B cell (primary cell): ENCODE data around the gene GPN1. TPM values are rescaled to one million over a fixed set of nuclear protein-coding genes. Genes with fewer than 3 reads are reported as not detected.
A peak's percentile ranks its signal among the peaks of the same experiment; 100 is the strongest.

Experiments used
- ATAC-seq: fragments of 200-7000 bp; cut with Tn5 transposase; one replicate; pipeline ENCODE4 v1.10.0; 2021; ENCODE audit warnings: low read depth, mild to moderate bottlenecking, moderate number of reproducible peaks, moderate library complexity
- CTCF ChIA-PET: fragments of 350-600 bp; sonication (Branson Sonifier 250); formaldehyde crosslinking; loops from one replicate; lab custom pipeline; 2021; ENCODE audit warnings: antibody characterized with exemption, inconsistent platforms; lab: Charles Lee
- POLR2A ChIA-PET: fragments of 350-600 bp; sonication (Branson Sonifier 250); formaldehyde crosslinking; loops from one replicate; lab custom pipeline; 2021; ENCODE audit warnings: antibody characterized with exemption; lab: Charles Lee
- DNase-seq: peaks from one replicate; pipeline ENCODE4 v3.0.0; 2013
- H2AFZ ChIP-seq: 2 replicates; pipeline ENCODE4 v1.6.1; 2012; ENCODE audit warnings: mild to moderate bottlenecking, low read depth, low read length; ENCODE audit not compliant: insufficient read depth, poor library complexity, severe bottlenecking
- H3K27ac ChIP-seq, 2 donors: 1 replicate in 1 of 2; 2 replicates in 1 of 2; pipeline ENCODE4 v1.5.1; 2012 to 2013; ENCODE audit warnings: low read length in 2 of 2, mild to moderate bottlenecking in 2 of 2, moderate library complexity in 1 of 2
- H3K27me3 ChIP-seq, 4 experiments: fragments of 200-600 bp in 1 of 4; sonication (generic) in 1 of 4; replicated peaks in 1 of 4; 1 replicate in 2 of 4; 2 replicates in 2 of 4; pipeline versions ENCODE4 v1.6.1 to v1.7.0; 2013 to 2016; ENCODE audit warnings: low read length in 3 of 4, mild to moderate bottlenecking in 2 of 4, mixed read lengths in 1 of 4, moderate library complexity in 1 of 4; ENCODE audit not compliant: insufficient read depth in 4 of 4, control insufficient read depth in 3 of 4; ENCODE audit errors: control extremely low read depth in 1 of 4
- H3K36me3 ChIP-seq, 2 experiments: replicated peaks in 1 of 2; 1 replicate in 1 of 2; 2 replicates in 1 of 2; pipeline versions ENCODE4 v1.6.1 to v1.7.1; 2013; ENCODE audit warnings: low read length in 1 of 2; ENCODE audit not compliant: insufficient read depth in 2 of 2, control insufficient read depth in 1 of 2; ENCODE audit errors: control extremely low read depth in 1 of 2, extremely low read depth in 1 of 2
- H3K4me1 ChIP-seq, 2 donors: fragments of 200-600 bp in 1 of 2; sonication (generic) in 1 of 2; 1 replicate in 1 of 2; 2 replicates in 1 of 2; pipeline versions ENCODE4 v1.5.1 to v1.6.1; 2013 to 2017; ENCODE audit warnings: low read length in 2 of 2; ENCODE audit not compliant: control insufficient read depth in 2 of 2, insufficient read depth in 2 of 2
- H3K4me2 ChIP-seq: replicated peaks from 2 replicates; pipeline ENCODE3; 2012; ENCODE audit warnings: mild to moderate bottlenecking, low read depth, low read length; ENCODE audit not compliant: poor library complexity, severe bottlenecking
- H3K4me3 ChIP-seq, 5 experiments: fragments of 200-600 bp in 1 of 5; sonication (generic) in 1 of 5; 1 replicate in 3 of 5; 2 replicates in 2 of 5; pipeline versions ENCODE4 v1.5.1 to v1.7.0; 2011 to 2016; ENCODE audit warnings: low read length in 4 of 5, mild to moderate bottlenecking in 4 of 5, low read depth in 2 of 5, control low read depth in 1 of 5, moderate library complexity in 1 of 5; ENCODE audit not compliant: insufficient read depth in 1 of 5; ENCODE audit errors: control extremely low read depth in 1 of 5, extremely low read depth in 1 of 5
- H3K79me2 ChIP-seq: fragments of 200-600 bp; sonication (generic); one replicate; pipeline ENCODE4 v1.6.0; 2016; ENCODE audit warnings: low read length; ENCODE audit not compliant: control insufficient read depth, insufficient read depth
- H3K9ac ChIP-seq: fragments of 200-600 bp; sonication (generic); 2 replicates; pipeline ENCODE4 v1.6.1; 2017; ENCODE audit warnings: mild to moderate bottlenecking, low read length, moderate library complexity
- H3K9me3 ChIP-seq, 3 donors: one replicate each; pipeline versions ENCODE4 v1.6.1 to v1.7.1; 2013; ENCODE audit warnings: low read length in 2 of 3; ENCODE audit not compliant: control insufficient read depth in 2 of 3, insufficient read depth in 1 of 3; ENCODE audit errors: control extremely low read depth in 1 of 3
- H4K20me1 ChIP-seq: 2 replicates; pipeline ENCODE4 v1.6.0; 2012; ENCODE audit warnings: mild to moderate bottlenecking, low read length; ENCODE audit not compliant: insufficient read depth, control insufficient read depth, poor library complexity, severe bottlenecking
- H3K27ac Mint-ChIP-seq: one replicate; pipeline ENCODE4 v1.8.0; 2021; ENCODE audit warnings: mixed read lengths
- H3K27me3 Mint-ChIP-seq: one replicate; pipeline ENCODE4 v1.8.0; 2021; ENCODE audit warnings: mixed read lengths
- H3K4me1 Mint-ChIP-seq: one replicate; pipeline ENCODE4 v1.8.0; 2021; ENCODE audit warnings: mixed read lengths
- H3K4me3 Mint-ChIP-seq: one replicate; pipeline ENCODE4 v1.8.0; 2021; ENCODE audit warnings: mixed read lengths
- H3K9me3 Mint-ChIP-seq: one replicate; pipeline ENCODE4 v1.8.0; 2022; ENCODE audit warnings: mixed read lengths; ENCODE audit not compliant: insufficient read depth
- CTCF ChIP-seq: fragments of 200-600 bp; IDR thresholded peaks from one replicate; pipeline ENCODE4 v1.8.0; 2022; ENCODE audit warnings: antibody characterized with exemption, mild to moderate bottlenecking
- EZH2 ChIP-seq: IDR thresholded peaks from 2 replicates; pipeline ENCODE4 v1.6.1; 2012; ENCODE audit warnings: borderline replicate concordance, low read depth, mild to moderate bottlenecking, moderate library complexity, low read length; ENCODE audit not compliant: insufficient read depth, poor library complexity, severe bottlenecking
- WGBS: methylation state at CpG from one replicate; pipeline ENCODE4 v1.1.5; 2013; ENCODE audit warnings: missing lambda C conversion rate; ENCODE audit not compliant: insufficient coverage; 5-methylcytosine and 5-hydroxymethylcytosine counted together
- intact Hi-C: fragments of 100-400 bp; cut with micrococcal nuclease; formaldehyde crosslinking; loops from one replicate; pipeline ENCODE4 v1.10.0; 2022
- polyA plus RNA-seq: library from polyadenylated mRNA; depleted of rRNA; stranded (reverse); fragments of >200 nt; gene quantifications from 2 replicates; pipeline ENCODE4 v1.2.3, GENCODE V29; 2012
- total RNA-seq, 2 donors: library from RNA; stranded (reverse); fragments of 120-200 nt in 1 of 2; gene quantifications; 1 replicate in 1 of 2; 2 replicates in 1 of 2; pipeline versions ENCODE4 v1.2.3 to v1.2.4, GENCODE V29; 2013 to 2022

The GPN1 gene
- total and polyA plus RNA-seq, 2 donors (not counting 1 experiment from before 2014, with no cell fraction given) = 17.5 to 26.0 TPM

- Mint-ChIP-seq H3K27me3 (peaks cover 1% of the 10 kb centered on the region), H3K4me3 (peak within 1 kb of the TSS; percentile 96), H3K27ac (peak within 1 kb of the TSS; percentile 96), H3K4me1 (peaks cover 40% of the 10 kb centered on the region), H3K9me3 (peaks cover 9% of the 10 kb centered on the region)
- DNase-seq (peak; percentile 93), ATAC-seq (peak; percentile 94)
- Histone ChIP-seq H3K27ac (peak within 1 kb of the TSS; percentile 70 to 72), H3K4me2 (peak within 1 kb of the TSS; percentile 81), H3K4me1 (peaks cover 17 to 29% of the 10 kb centered on the region in 2 donors), H4K20me1 (peaks cover 18% of the 10 kb centered on the region), H3K79me2 (peaks cover 46% of the 10 kb centered on the region), H2AFZ (peak within 1 kb of the TSS; percentile 85), H3K4me3 (peak within 1 kb of the TSS; percentile 66 to 98 (median 80)), H3K27me3 (no peaks in the 10 kb centered on the region), H3K9ac (peak within 1 kb of the TSS; percentile 81), H3K36me3 (peaks cover 0 to 1% of the 10 kb centered on the region in 2 experiments), H3K9me3 (peaks cover 0 to 17% (median 0%) of the 10 kb centered on the region in 3 donors)
- intact Hi-C loops = loop anchor here (1.0 to 10.0 kb wide), 7 partner anchors 45 to 260 kb away; partner anchors contain the start of genes EIF2B4, IFT172, KRTCAP3 and MPV17
- WGBS = under 1% methylated on average over 37 of the region's 38 CpGs
- no peak for TF ChIP-seq EZH2
- no peak for TF ChIP-seq CTCF
- CTCF ChIA-PET = no interaction called here
- POLR2A ChIA-PET = interaction anchor here (1.1 to 1.3 kb wide), 2 partner anchors 46 to 93 kb away, joined by 3 to 4 read pairs; partner anchors contain the start of genes CCDC121, GPN1 and IFT172
Observed at GRCh38 chr2:27582695-27583389, 46.0 kb upstream of the GPN1 start, which contains the start of gene ZNF512. ZNF512 (plus strand) TSS chr2:27583042; CDS start chr2:27583113, 71 bp downstream.
